B cell (primary cell): ENCODE data around the gene TMC3. TPM values are rescaled to one million over a fixed set of nuclear protein-coding genes. Genes with fewer than 3 reads are reported as not detected.

Experiments used
- ATAC-seq: fragments of 200-7000 bp; cut with Tn5 transposase; one replicate; pipeline ENCODE4 v1.10.0; 2021; ENCODE audit warnings: low read depth, mild to moderate bottlenecking, moderate number of reproducible peaks, moderate library complexity
- CTCF ChIA-PET: fragments of 350-600 bp; sonication (Branson Sonifier 250); formaldehyde crosslinking; loops from one replicate; lab custom pipeline; 2021; ENCODE audit warnings: antibody characterized with exemption, inconsistent platforms; lab: Charles Lee
- POLR2A ChIA-PET: fragments of 350-600 bp; sonication (Branson Sonifier 250); formaldehyde crosslinking; loops from one replicate; lab custom pipeline; 2021; ENCODE audit warnings: antibody characterized with exemption; lab: Charles Lee
- DNase-seq: peaks from one replicate; pipeline ENCODE4 v3.0.0; 2013
- H2AFZ ChIP-seq: 2 replicates; pipeline ENCODE4 v1.6.1; 2012; ENCODE audit warnings: mild to moderate bottlenecking, low read depth, low read length; ENCODE audit not compliant: insufficient read depth, poor library complexity, severe bottlenecking
- H3K27ac ChIP-seq, 2 donors: 1 replicate in 1 of 2; 2 replicates in 1 of 2; pipeline ENCODE4 v1.5.1; 2012 to 2013; ENCODE audit warnings: low read length in 2 of 2, mild to moderate bottlenecking in 2 of 2, moderate library complexity in 1 of 2
- H3K27me3 ChIP-seq, 4 experiments: fragments of 200-600 bp in 1 of 4; sonication (generic) in 1 of 4; replicated peaks in 1 of 4; 1 replicate in 2 of 4; 2 replicates in 2 of 4; pipeline versions ENCODE4 v1.6.1 to v1.7.0; 2013 to 2016; ENCODE audit warnings: low read length in 3 of 4, mild to moderate bottlenecking in 2 of 4, mixed read lengths in 1 of 4, moderate library complexity in 1 of 4; ENCODE audit not compliant: insufficient read depth in 4 of 4, control insufficient read depth in 3 of 4; ENCODE audit errors: control extremely low read depth in 1 of 4
- H3K36me3 ChIP-seq, 2 experiments: replicated peaks in 1 of 2; 1 replicate in 1 of 2; 2 replicates in 1 of 2; pipeline versions ENCODE4 v1.6.1 to v1.7.1; 2013; ENCODE audit warnings: low read length in 1 of 2; ENCODE audit not compliant: insufficient read depth in 2 of 2, control insufficient read depth in 1 of 2; ENCODE audit errors: control extremely low read depth in 1 of 2, extremely low read depth in 1 of 2
- H3K4me1 ChIP-seq, 2 donors: fragments of 200-600 bp in 1 of 2; sonication (generic) in 1 of 2; 1 replicate in 1 of 2; 2 replicates in 1 of 2; pipeline versions ENCODE4 v1.5.1 to v1.6.1; 2013 to 2017; ENCODE audit warnings: low read length in 2 of 2; ENCODE audit not compliant: control insufficient read depth in 2 of 2, insufficient read depth in 2 of 2
- H3K4me2 ChIP-seq: replicated peaks from 2 replicates; pipeline ENCODE3; 2012; ENCODE audit warnings: mild to moderate bottlenecking, low read depth, low read length; ENCODE audit not compliant: poor library complexity, severe bottlenecking
- H3K4me3 ChIP-seq, 5 experiments: fragments of 200-600 bp in 1 of 5; sonication (generic) in 1 of 5; 1 replicate in 3 of 5; 2 replicates in 2 of 5; pipeline versions ENCODE4 v1.5.1 to v1.7.0; 2011 to 2016; ENCODE audit warnings: low read length in 4 of 5, mild to moderate bottlenecking in 4 of 5, low read depth in 2 of 5, control low read depth in 1 of 5, moderate library complexity in 1 of 5; ENCODE audit not compliant: insufficient read depth in 1 of 5; ENCODE audit errors: control extremely low read depth in 1 of 5, extremely low read depth in 1 of 5
- H3K79me2 ChIP-seq: fragments of 200-600 bp; sonication (generic); one replicate; pipeline ENCODE4 v1.6.0; 2016; ENCODE audit warnings: low read length; ENCODE audit not compliant: control insufficient read depth, insufficient read depth
- H3K9ac ChIP-seq: fragments of 200-600 bp; sonication (generic); 2 replicates; pipeline ENCODE4 v1.6.1; 2017; ENCODE audit warnings: mild to moderate bottlenecking, low read length, moderate library complexity
- H3K9me3 ChIP-seq, 3 donors: one replicate each; pipeline versions ENCODE4 v1.6.1 to v1.7.1; 2013; ENCODE audit warnings: low read length in 2 of 3; ENCODE audit not compliant: control insufficient read depth in 2 of 3, insufficient read depth in 1 of 3; ENCODE audit errors: control extremely low read depth in 1 of 3
- H4K20me1 ChIP-seq: 2 replicates; pipeline ENCODE4 v1.6.0; 2012; ENCODE audit warnings: mild to moderate bottlenecking, low read length; ENCODE audit not compliant: insufficient read depth, control insufficient read depth, poor library complexity, severe bottlenecking
- H3K27ac Mint-ChIP-seq: one replicate; pipeline ENCODE4 v1.8.0; 2021; ENCODE audit warnings: mixed read lengths
- H3K27me3 Mint-ChIP-seq: one replicate; pipeline ENCODE4 v1.8.0; 2021; ENCODE audit warnings: mixed read lengths
- H3K4me1 Mint-ChIP-seq: one replicate; pipeline ENCODE4 v1.8.0; 2021; ENCODE audit warnings: mixed read lengths
- H3K4me3 Mint-ChIP-seq: one replicate; pipeline ENCODE4 v1.8.0; 2021; ENCODE audit warnings: mixed read lengths
- H3K9me3 Mint-ChIP-seq: one replicate; pipeline ENCODE4 v1.8.0; 2022; ENCODE audit warnings: mixed read lengths; ENCODE audit not compliant: insufficient read depth
- EZH2 ChIP-seq: IDR thresholded peaks from 2 replicates; pipeline ENCODE4 v1.6.1; 2012; ENCODE audit warnings: borderline replicate concordance, low read depth, mild to moderate bottlenecking, moderate library complexity, low read length; ENCODE audit not compliant: insufficient read depth, poor library complexity, severe bottlenecking
- WGBS: methylation state at CpG from one replicate; pipeline ENCODE4 v1.1.5; 2013; ENCODE audit warnings: missing lambda C conversion rate; ENCODE audit not compliant: insufficient coverage; 5-methylcytosine and 5-hydroxymethylcytosine counted together
- intact Hi-C: fragments of 100-400 bp; cut with micrococcal nuclease; formaldehyde crosslinking; loops from one replicate; pipeline ENCODE4 v1.10.0; 2022
- polyA plus RNA-seq: library from polyadenylated mRNA; depleted of rRNA; stranded (reverse); fragments of >200 nt; gene quantifications from 2 replicates; pipeline ENCODE4 v1.2.3, GENCODE V29; 2012
- total RNA-seq, 2 donors: library from RNA; stranded (reverse); fragments of 120-200 nt in 1 of 2; gene quantifications; 1 replicate in 1 of 2; 2 replicates in 1 of 2; pipeline versions ENCODE4 v1.2.3 to v1.2.4, GENCODE V29; 2013 to 2022
- TF ChIP-seq, protein P1 (sequence below): fragments of 200-600 bp; IDR thresholded peaks from one replicate; pipeline ENCODE4 v1.8.0; 2022; ENCODE audit warnings: antibody characterized with exemption, mild to moderate bottlenecking

TMC3 gene
- total and polyA plus RNA-seq, 2 donors (not counting 1 experiment from before 2014, with no cell fraction given) = not detected

DNA sequence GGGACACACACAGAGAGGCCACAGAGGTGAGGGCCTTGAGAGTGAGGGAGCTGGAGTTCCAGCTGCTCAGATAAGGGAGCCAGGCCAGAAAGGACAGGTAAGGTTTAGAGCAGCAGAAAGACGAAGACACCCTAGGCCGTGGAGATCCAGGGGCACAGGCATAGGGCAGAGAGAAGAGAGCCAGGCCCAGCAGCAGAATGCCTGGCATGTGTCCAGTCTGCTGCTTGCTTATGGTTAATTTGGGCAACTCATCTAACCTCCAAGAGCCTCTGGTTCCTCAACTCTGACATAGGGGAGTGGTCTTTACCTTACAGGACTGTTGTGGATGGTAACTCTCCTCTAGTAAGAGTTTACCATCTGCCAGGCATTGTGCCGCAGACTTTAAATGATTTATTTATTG is 86.0 kb downstream of the TMC3 start:
- Histone ChIP-seq H3K9me3 (no peaks in the 10 kb centered on the region), H3K4me2 (peak overlapping the region; percentile 72), H3K27me3 (no peaks in the 10 kb centered on the region), H3K79me2 (peaks cover 77% of the 10 kb centered on the region), H3K4me3 (peak overlapping the region in 1 of 5 experiments; percentile 28), H2AFZ (peak overlapping the region; percentile 59), H3K36me3 (no peaks in the 10 kb centered on the region), H4K20me1 (no peaks in the 10 kb centered on the region), H3K9ac (peak overlapping the region; percentile 3), H3K4me1 (peaks cover 73 to 91% of the 10 kb centered on the region in 2 donors), H3K27ac (peak overlapping the region; percentile 92 to 98)
- no peak for TF ChIP-seq EZH2
- TF ChIP-seq, protein P1, sequence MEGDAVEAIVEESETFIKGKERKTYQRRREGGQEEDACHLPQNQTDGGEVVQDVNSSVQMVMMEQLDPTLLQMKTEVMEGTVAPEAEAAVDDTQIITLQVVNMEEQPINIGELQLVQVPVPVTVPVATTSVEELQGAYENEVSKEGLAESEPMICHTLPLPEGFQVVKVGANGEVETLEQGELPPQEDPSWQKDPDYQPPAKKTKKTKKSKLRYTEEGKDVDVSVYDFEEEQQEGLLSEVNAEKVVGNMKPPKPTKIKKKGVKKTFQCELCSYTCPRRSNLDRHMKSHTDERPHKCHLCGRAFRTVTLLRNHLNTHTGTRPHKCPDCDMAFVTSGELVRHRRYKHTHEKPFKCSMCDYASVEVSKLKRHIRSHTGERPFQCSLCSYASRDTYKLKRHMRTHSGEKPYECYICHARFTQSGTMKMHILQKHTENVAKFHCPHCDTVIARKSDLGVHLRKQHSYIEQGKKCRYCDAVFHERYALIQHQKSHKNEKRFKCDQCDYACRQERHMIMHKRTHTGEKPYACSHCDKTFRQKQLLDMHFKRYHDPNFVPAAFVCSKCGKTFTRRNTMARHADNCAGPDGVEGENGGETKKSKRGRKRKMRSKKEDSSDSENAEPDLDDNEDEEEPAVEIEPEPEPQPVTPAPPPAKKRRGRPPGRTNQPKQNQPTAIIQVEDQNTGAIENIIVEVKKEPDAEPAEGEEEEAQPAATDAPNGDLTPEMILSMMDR = no peak
- Mint-ChIP-seq H3K4me1 (peaks cover 85% of the 10 kb centered on the region), H3K9me3 (no peaks in the 10 kb centered on the region), H3K27me3 (no peaks in the 10 kb centered on the region), H3K27ac (peak overlapping the region; percentile 96), H3K4me3 (peak overlapping the region; percentile 64)
- no peak for ATAC-seq
- DNase-seq = no peak
- 100% methylated on average over 2 of the region's 3 CpGs for WGBS
- POLR2A ChIA-PET = interaction anchor here (2.1 kb wide), 1 partner anchor 9 kb away, joined by 11 read pairs; no protein-coding TSS in a partner anchor
- intact Hi-C loops = no loop called here
- CTCF ChIA-PET = interaction anchor here (1.8 to 3.1 kb wide), 5 partner anchors 9 to 49 kb away, joined by 8 to 40 read pairs (median 10); no protein-coding TSS in a partner anchor

DNA sequence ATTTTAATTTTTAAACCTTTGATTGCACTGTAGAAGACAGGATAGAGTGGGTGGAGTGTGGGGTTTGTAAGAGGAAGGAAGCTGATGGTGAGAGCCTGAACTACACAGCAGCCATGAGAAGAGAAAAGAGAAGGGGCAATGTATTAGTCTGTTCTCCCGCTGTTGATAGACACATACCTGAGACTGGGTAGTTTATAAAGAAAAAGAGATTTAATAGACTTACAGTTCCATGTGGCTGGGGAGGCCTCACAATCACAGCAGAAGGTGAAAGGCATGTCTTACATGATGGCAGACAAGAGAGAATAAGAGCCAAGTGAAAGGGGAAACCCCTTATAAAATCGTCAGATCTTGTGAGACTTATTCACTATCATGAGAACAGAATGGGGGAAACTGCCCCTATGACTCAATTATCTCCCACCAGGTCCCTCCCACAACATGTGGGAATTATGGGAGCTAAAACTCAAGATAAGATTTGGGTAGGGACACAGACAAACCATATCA is 87.3 kb downstream of the TMC3 start:
- Histone ChIP-seq H3K4me3 (peak overlapping the region in 3 of 5 experiments; percentile 13 to 28 (median 21)), H3K36me3 (no peaks in the 10 kb centered on the region), H3K9ac (peak overlapping the region; percentile 42), H3K79me2 (peaks cover 72% of the 10 kb centered on the region), H3K27ac (peak overlapping the region; percentile 92 to 98), H3K4me2 (peak overlapping the region; percentile 72), H3K9me3 (no peaks in the 10 kb centered on the region), H3K27me3 (no peaks in the 10 kb centered on the region), H3K4me1 (peaks cover 65 to 81% of the 10 kb centered on the region in 2 donors), H4K20me1 (no peaks in the 10 kb centered on the region), H2AFZ (peak overlapping the region; percentile 59)
- ChIA-PET POLR2A (interaction anchor here (0.8 to 2.3 kb wide), 7 partner anchors 9 to 25 kb away, joined by 3 to 11 read pairs (median 4); no protein-coding TSS in a partner anchor), CTCF (interaction anchor here (0.9 to 3.1 kb wide), 11 partner anchors 8 to 50 kb away, joined by 3 to 40 read pairs (median 6); partner anchors contain the start of gene STARD5)
- DNase-seq (peak; percentile 77), ATAC-seq (peak; percentile 80)
- TF ChIP-seq, protein P1 = no peak
- TF ChIP-seq EZH2 = no peak
- H3K27me3 Mint-ChIP-seq = no peaks in the 10 kb centered on the region
- peaks cover 74% of the 10 kb centered on the region for H3K4me1 Mint-ChIP-seq
- intact Hi-C loops = loop anchor here (1.0 kb wide), 1 partner anchor 10 kb away; no protein-coding TSS in a partner anchor
- peak overlapping the region; percentile 65 for H3K4me3 Mint-ChIP-seq
- H3K27ac Mint-ChIP-seq = peak overlapping the region; percentile 96
- WGBS = no CpG with 5 or more reads among the region's 2 CpGs
- no peaks in the 10 kb centered on the region for H3K9me3 Mint-ChIP-seq
